Measurements from ENCODE around the gene BFAR. TPM values are rescaled to one million over a fixed set of nuclear protein-coding genes. Genes with fewer than 3 reads are reported as not detected.

BFAR gene
- total and polyA plus RNA-seq, 10 of the 15 experiments (the other 5 are each of a cell fraction or from before 2014, with no cell fraction given), result 34.6 to 62.0 (median 43.4) TPM

GRCh38 chr16:14672403-14672971, 39.7 kb downstream of the BFAR start:
- intact Hi-C loops (cut with micrococcal nuclease; ENCODE audit: unreplicated experiment), result no loop called here
- in situ Hi-C loops (cut with MboI), result no loop called here
- no peaks in the 10 kb centered on the region for H4K20me1 ChIP-seq (ENCODE audit: control insufficient read depth, insufficient read depth)
- FAIRE-seq (peak; percentile 89), ATAC-seq (peak; percentile 92), DNase-seq (ENCODE audit: low read depth, low spot score) (peak; percentile 72)
- H3K27me3 ChIP-seq (replicated peaks in 1 of 2; ENCODE audit: control insufficient read depth in 2 of 2, insufficient read depth in 2 of 2, low read length in 1 of 2), result no peaks in the 10 kb centered on the region
- CTCF ChIA-PET, result interaction anchor here (0.9 to 1.4 kb wide), 2 partner anchors 14 to 15 kb away, joined by 4 read pairs; no protein-coding TSS in a partner anchor
- BruUV-seq (replicated peaks), result no TSS peak
- peak overlapping the region; percentile 90 for H3K4me2 ChIP-seq (ENCODE audit: control insufficient read depth, insufficient read depth)
- POLR2A ChIA-PET, result interaction anchor here (0.7 to 3.2 kb wide), 2 partner anchors 11 to 15 kb away, joined by 3 to 9 read pairs; no protein-coding TSS in a partner anchor
- H3K79me2 ChIP-seq (ENCODE audit: control insufficient read depth, insufficient read depth, low read length), result no peaks in the 10 kb centered on the region
- WGBS (ENCODE audit: insufficient coverage, insufficient replicate concordance, low lambda C conversion rate, missing lambda C conversion rate), result 3% methylated on average over 7 of the region's 7 CpGs
- SMC1A ChIA-PET (ENCODE audit: uncharacterized antibody, unreplicated experiment), result interaction anchor here (1.5 to 5.8 kb wide), 2 partner anchors 10 to 14 kb away, joined by 3 to 25 read pairs; no protein-coding TSS in a partner anchor
- H3K36me3 ChIP-seq (ENCODE audit: control insufficient read depth in 2 of 2, insufficient read depth in 2 of 2, low read length in 1 of 2), result peaks cover 4 to 5% of the 10 kb centered on the region in 2 experiments; a peak in 3 of 4 replicates
- no peaks in the 10 kb centered on the region for H3K9me3 ChIP-seq (replicated peaks; ENCODE audit: control insufficient read depth, insufficient read depth, low read length)
- RAD21 ChIA-PET (ENCODE audit: unreplicated experiment), result interaction anchor here (0.7 to 1.1 kb wide), 4 partner anchors 14 to 367 kb away, joined by 3 to 5 read pairs (median 4); partner anchors contain the start of gene PARN
- peak overlapping the region; percentile 19; the same call in 1 of the 2 replicates for H3K4me3 ChIP-seq
- peak overlapping the region; percentile 58 for H2AFZ ChIP-seq (ENCODE audit: control insufficient read depth, low read depth, low read length)
- H3K27ac ChIP-seq (ENCODE audit: control insufficient read depth, insufficient read depth), result peak overlapping the region; percentile 47
- H3K4me1 ChIP-seq (ENCODE audit: control insufficient read depth, insufficient read depth, low read length), result peaks cover 9% of the 10 kb centered on the region
- H3K9ac ChIP-seq (ENCODE audit: control insufficient read depth, insufficient read depth, low read length), result no peak overlapping the region
- TF ChIP-seq NFXL1 (IDR thresholded peaks at IDR 0.05; ENCODE audit: borderline replicate concordance) (no peak), RAD51 (IDR thresholded peaks at IDR 0.05) (peak; percentile 97), YY1 (IDR thresholded peaks at IDR 0.05; ENCODE audit: low read depth, low read length) (peak; percentile 49; the same call in 1 of the 2 replicates), BACH1 (IDR thresholded peaks at IDR 0.05; ENCODE audit: borderline replicate concordance) (no peak), SMARCA5 (IDR thresholded peaks at IDR 0.05) (no peak), BHLHE40 (IDR thresholded peaks at IDR 0.05; ENCODE audit: borderline replicate concordance in 1 of 2, low read depth in 2 of 2, low read length in 1 of 2) (peak; percentile 66 to 81), HSF1 (IDR thresholded peaks at IDR 0.05; ENCODE audit: low read depth, low read length) (no peak), ZNF384 (IDR thresholded peaks at IDR 0.05; ENCODE audit: borderline replicate concordance, low read depth, low read length) (no peak), MEF2A (IDR thresholded peaks at IDR 0.05; ENCODE audit: insufficient read depth, low read depth, low read length) (no peak), ZNF24 (IDR thresholded peaks at IDR 0.05) (no peak), BCL11A (IDR thresholded peaks at IDR 0.05; ENCODE audit: low read depth, low read length) (0 out of 2 replicates have a peak, but pooled peaks have one; percentile 4), USF1 (IDR thresholded peaks at IDR 0.05; ENCODE audit: borderline replicate concordance, extremely low read length, insufficient read depth, low read depth, low read length) (peak; percentile 86), PAX5 (IDR thresholded peaks at IDR 0.05; ENCODE audit: borderline replicate concordance, low read depth, low read length) (peak; percentile 88), ATF3 (IDR thresholded peaks at IDR 0.05; ENCODE audit: borderline replicate concordance, extremely low read depth, low read depth, low read length) (peak; percentile 49; the same call in 1 of the 2 replicates), MTA2 (IDR thresholded peaks at IDR 0.05; ENCODE audit: low read depth) (peak; percentile 32), E2F8 (IDR thresholded peaks at IDR 0.05; ENCODE audit: low read depth, partially characterized antibody) (peak; percentile 19)

All from GM12878 (cell line).